Measurements from ENCODE around the gene CCDC192.

- TF ChIP-seq ZNF629 (tag by site-specific recombination; IDR thresholded peaks at IDR 0.05) (no peak), ZNF777 (tag by site-specific recombination; IDR thresholded peaks at IDR 0.05; ENCODE audit: borderline replicate concordance) (no peak), CTCF (tag by site-specific recombination; IDR thresholded peaks at IDR 0.05) (no peak), ZBTB1 (tag by site-specific recombination; IDR thresholded peaks at IDR 0.05) (no peak), KLF10 (tag by site-specific recombination; IDR thresholded peaks at IDR 0.05) (no peak), ZNF311 (tag by site-specific recombination; IDR thresholded peaks at IDR 0.05; ENCODE audit: borderline replicate concordance) (no peak)
Measured at GRCh38 chr5:127938746-127939145, 235.6 kb downstream of the CCDC192 start.
